HepG2 (cell line): ENCODE data around the gene ATP13A3. TPM values are rescaled to one million over a fixed set of nuclear protein-coding genes. Genes with fewer than 3 reads are reported as not detected.

Experiments
- JUNB ChIP-seq: sonication (generic); formaldehyde crosslinking; IDR thresholded peaks from 2 replicates; pipeline ENCODE4 v1.8.0; 2022; ENCODE audit warnings: missing genetic modification reagents, mild to moderate bottlenecking, borderline replicate concordance
- NR2F6 ChIP-seq, 2 experiments: IDR thresholded peaks; 2 replicates each; pipeline ENCODE4 v1.6.1; 2016; ENCODE audit warnings: antibody characterized with exemption in 1 of 2, mild to moderate bottlenecking in 1 of 2
- RAD21 ChIP-seq: fragments of 450-650 bp; formaldehyde crosslinking; IDR thresholded peaks from 2 replicates; pipeline ENCODE4 v1.5.0; 2020; ENCODE audit warnings: mild to moderate bottlenecking
- REPIN1 ChIP-seq: sonication (generic); formaldehyde crosslinking; IDR thresholded peaks from 2 replicates; pipeline ENCODE4 v1.8.0; 2022; ENCODE audit warnings: missing genetic modification reagents, low read depth, mild to moderate bottlenecking, borderline replicate concordance
- RFXANK ChIP-seq: IDR thresholded peaks from 2 replicates; pipeline ENCODE4 v1.6.1; 2016
- SMC3 ChIP-seq: IDR thresholded peaks from 2 replicates; pipeline ENCODE4 v1.6.1; 2011; ENCODE audit warnings: low read length, improper control_type of control experiment
- SSRP1 ChIP-seq: IDR thresholded peaks from 2 replicates; pipeline ENCODE4 v1.6.1; 2016; ENCODE audit warnings: control low read depth
- TCF7 ChIP-seq: sonication (generic); IDR thresholded peaks from 2 replicates; pipeline ENCODE4 v1.6.1; 2016; ENCODE audit warnings: antibody characterized with exemption, low read depth
- YEATS2 ChIP-seq: sonication (generic); formaldehyde crosslinking; IDR thresholded peaks from 2 replicates; pipeline ENCODE4 v1.4.0; 2020; ENCODE audit warnings: missing genetic modification reagents, borderline replicate concordance
- ZBTB8A ChIP-seq: sonication (generic); formaldehyde crosslinking; IDR thresholded peaks from 2 replicates; pipeline ENCODE4 v1.4.0; 2020; ENCODE audit warnings: mild to moderate bottlenecking, low read depth, missing genetic modification reagents, borderline replicate concordance
- ZNF788 ChIP-seq: sonication (generic); formaldehyde crosslinking; IDR thresholded peaks from 2 replicates; pipeline ENCODE4 v1.5.0; 2020; ENCODE audit warnings: mild to moderate bottlenecking, missing genetic modification reagents, borderline replicate concordance
- ZSCAN29 ChIP-seq: sonication (generic); formaldehyde crosslinking; conservative IDR thresholded peaks from 2 replicates; pipeline ENCODE4 v1.4.0; 2020; ENCODE audit warnings: mild to moderate bottlenecking, missing genetic modification reagents
- polyA plus RNA-seq, 8 experiments: library from polyadenylated mRNA; depleted of rRNA in 3 of 8; stranded (reverse) in 7 of 8; unstranded in 1 of 8; fragments of >200 nt; fragmentation: Illumina TruSeq in 4 of 8; extraction: Trizol in 4 of 8; gene quantifications; 2 replicates each; pipeline versions ENCODE4 v1.2.1 to v1.2.3, GENCODE V29; 2011 to 2016; ENCODE audit warnings: low read depth in 4 of 8, missing spikeins in 1 of 8, mixed read lengths in 1 of 8; ENCODE audit not compliant: insufficient read depth in 1 of 8
- total RNA-seq, 5 experiments: library from RNA; depleted of rRNA; stranded (reverse); fragments of >200 nt; fragmentation: Illumina TruSeq; extraction: Trizol; gene quantifications; 2 replicates each; pipeline ENCODE4 v1.2.3, GENCODE V29; 2016; ENCODE audit warnings: low read depth in 1 of 5
- TF ChIP-seq, protein P1 (sequence below): sonication (generic); formaldehyde crosslinking; IDR thresholded peaks from 2 replicates; pipeline ENCODE4 v1.5.1; 2020; ENCODE audit warnings: mild to moderate bottlenecking, missing genetic modification reagents, borderline replicate concordance
- TF ChIP-seq, protein P2 (sequence below): sonication (generic); formaldehyde crosslinking; IDR thresholded peaks from 2 replicates; pipeline ENCODE4 v1.8.0; 2022; ENCODE audit warnings: mild to moderate bottlenecking, missing genetic modification reagents; ENCODE audit not compliant: insufficient replicate concordance
- TF ChIP-seq, protein P3 (sequence below): sonication (generic); formaldehyde crosslinking; IDR thresholded peaks from 2 replicates; pipeline ENCODE4 v1.5.0; 2020; ENCODE audit warnings: mild to moderate bottlenecking, missing genetic modification reagents, moderate library complexity
- TF ChIP-seq, protein P4 (sequence below): sonication (generic); formaldehyde crosslinking; IDR thresholded peaks from 2 replicates; pipeline ENCODE4 v1.4.0; 2020; ENCODE audit warnings: mild to moderate bottlenecking, missing genetic modification reagents
- TF ChIP-seq, protein P5 (sequence below): sonication (generic); formaldehyde crosslinking; IDR thresholded peaks from 2 replicates; pipeline ENCODE4 v1.4.0; 2020; ENCODE audit warnings: missing genetic modification reagents

The ATP13A3 gene
- total and polyA plus RNA-seq, 2 of the 13 experiments (the other 11 are each of a cell fraction or from before 2014, with no cell fraction given), result 44.9 to 80.8 TPM

DNA sequence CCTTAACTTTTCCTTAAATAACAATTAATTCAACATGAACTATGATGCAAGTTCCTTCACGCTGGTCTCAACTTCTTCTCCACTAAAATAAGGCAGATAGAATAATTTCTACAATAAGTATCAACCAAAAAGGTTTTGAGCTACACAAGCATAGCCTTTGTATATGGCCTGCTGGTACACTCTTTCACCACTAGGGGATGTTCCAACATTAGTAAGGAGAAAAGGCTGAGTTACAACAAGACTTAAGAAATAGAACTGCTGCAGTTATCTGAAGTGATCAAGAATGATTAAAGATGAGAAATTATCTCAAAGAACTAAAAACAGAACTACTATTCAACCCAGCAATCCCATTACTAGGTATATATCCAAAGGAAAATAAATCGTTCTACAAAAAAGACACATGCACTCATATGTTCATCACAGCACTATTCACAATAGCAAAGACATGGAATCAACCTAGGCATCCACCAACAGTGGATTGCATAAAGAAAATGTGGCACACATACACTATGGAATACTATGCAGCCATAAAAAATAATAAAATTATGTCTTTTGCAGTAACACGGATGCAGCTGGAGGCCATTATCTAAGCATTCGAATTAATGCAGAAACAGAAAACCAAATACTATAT is 14.4 kb downstream of the ATP13A3 start (continued):
- TF ChIP-seq, protein P1, sequence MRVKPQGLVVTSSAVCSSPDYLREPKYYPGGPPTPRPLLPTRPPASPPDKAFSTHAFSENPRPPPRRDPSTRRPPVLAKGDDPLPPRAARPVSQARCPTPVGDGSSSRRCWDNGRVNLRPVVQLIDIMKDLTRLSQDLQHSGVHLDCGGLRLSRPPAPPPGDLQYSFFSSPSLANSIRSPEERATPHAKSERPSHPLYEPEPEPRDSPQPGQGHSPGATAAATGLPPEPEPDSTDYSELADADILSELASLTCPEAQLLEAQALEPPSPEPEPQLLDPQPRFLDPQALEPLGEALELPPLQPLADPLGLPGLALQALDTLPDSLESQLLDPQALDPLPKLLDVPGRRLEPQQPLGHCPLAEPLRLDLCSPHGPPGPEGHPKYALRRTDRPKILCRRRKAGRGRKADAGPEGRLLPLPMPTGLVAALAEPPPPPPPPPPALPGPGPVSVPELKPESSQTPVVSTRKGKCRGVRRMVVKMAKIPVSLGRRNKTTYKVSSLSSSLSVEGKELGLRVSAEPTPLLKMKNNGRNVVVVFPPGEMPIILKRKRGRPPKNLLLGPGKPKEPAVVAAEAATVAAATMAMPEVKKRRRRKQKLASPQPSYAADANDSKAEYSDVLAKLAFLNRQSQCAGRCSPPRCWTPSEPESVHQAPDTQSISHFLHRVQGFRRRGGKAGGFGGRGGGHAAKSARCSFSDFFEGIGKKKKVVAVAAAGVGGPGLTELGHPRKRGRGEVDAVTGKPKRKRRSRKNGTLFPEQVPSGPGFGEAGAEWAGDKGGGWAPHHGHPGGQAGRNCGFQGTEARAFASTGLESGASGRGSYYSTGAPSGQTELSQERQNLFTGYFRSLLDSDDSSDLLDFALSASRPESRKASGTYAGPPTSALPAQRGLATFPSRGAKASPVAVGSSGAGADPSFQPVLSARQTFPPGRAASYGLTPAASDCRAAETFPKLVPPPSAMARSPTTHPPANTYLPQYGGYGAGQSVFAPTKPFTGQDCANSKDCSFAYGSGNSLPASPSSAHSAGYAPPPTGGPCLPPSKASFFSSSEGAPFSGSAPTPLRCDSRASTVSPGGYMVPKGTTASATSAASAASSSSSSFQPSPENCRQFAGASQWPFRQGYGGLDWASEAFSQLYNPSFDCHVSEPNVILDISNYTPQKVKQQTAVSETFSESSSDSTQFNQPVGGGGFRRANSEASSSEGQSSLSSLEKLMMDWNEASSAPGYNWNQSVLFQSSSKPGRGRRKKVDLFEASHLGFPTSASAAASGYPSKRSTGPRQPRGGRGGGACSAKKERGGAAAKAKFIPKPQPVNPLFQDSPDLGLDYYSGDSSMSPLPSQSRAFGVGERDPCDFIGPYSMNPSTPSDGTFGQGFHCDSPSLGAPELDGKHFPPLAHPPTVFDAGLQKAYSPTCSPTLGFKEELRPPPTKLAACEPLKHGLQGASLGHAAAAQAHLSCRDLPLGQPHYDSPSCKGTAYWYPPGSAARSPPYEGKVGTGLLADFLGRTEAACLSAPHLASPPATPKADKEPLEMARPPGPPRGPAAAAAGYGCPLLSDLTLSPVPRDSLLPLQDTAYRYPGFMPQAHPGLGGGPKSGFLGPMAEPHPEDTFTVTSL (CRISPR knock-in tag), result no peak
- TF ChIP-seq ZNF788 (CRISPR knock-in tag), result no peak
- TF ChIP-seq, protein P2, sequence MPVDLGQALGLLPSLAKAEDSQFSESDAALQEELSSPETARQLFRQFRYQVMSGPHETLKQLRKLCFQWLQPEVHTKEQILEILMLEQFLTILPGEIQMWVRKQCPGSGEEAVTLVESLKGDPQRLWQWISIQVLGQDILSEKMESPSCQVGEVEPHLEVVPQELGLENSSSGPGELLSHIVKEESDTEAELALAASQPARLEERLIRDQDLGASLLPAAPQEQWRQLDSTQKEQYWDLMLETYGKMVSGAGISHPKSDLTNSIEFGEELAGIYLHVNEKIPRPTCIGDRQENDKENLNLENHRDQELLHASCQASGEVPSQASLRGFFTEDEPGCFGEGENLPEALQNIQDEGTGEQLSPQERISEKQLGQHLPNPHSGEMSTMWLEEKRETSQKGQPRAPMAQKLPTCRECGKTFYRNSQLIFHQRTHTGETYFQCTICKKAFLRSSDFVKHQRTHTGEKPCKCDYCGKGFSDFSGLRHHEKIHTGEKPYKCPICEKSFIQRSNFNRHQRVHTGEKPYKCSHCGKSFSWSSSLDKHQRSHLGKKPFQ (CRISPR knock-in tag), result no peak
- TF ChIP-seq ZSCAN29 (CRISPR knock-in tag), result 0 out of 2 replicates have a peak, but pooled peaks have one; percentile 44
- TF ChIP-seq SSRP1 (CRISPR knock-in tag), result no peak
- TF ChIP-seq, protein P3, sequence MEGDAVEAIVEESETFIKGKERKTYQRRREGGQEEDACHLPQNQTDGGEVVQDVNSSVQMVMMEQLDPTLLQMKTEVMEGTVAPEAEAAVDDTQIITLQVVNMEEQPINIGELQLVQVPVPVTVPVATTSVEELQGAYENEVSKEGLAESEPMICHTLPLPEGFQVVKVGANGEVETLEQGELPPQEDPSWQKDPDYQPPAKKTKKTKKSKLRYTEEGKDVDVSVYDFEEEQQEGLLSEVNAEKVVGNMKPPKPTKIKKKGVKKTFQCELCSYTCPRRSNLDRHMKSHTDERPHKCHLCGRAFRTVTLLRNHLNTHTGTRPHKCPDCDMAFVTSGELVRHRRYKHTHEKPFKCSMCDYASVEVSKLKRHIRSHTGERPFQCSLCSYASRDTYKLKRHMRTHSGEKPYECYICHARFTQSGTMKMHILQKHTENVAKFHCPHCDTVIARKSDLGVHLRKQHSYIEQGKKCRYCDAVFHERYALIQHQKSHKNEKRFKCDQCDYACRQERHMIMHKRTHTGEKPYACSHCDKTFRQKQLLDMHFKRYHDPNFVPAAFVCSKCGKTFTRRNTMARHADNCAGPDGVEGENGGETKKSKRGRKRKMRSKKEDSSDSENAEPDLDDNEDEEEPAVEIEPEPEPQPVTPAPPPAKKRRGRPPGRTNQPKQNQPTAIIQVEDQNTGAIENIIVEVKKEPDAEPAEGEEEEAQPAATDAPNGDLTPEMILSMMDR (CRISPR knock-in tag), result peak; percentile 85
- TF ChIP-seq SMC3, result peak; percentile 91
- TF ChIP-seq, protein P4, sequence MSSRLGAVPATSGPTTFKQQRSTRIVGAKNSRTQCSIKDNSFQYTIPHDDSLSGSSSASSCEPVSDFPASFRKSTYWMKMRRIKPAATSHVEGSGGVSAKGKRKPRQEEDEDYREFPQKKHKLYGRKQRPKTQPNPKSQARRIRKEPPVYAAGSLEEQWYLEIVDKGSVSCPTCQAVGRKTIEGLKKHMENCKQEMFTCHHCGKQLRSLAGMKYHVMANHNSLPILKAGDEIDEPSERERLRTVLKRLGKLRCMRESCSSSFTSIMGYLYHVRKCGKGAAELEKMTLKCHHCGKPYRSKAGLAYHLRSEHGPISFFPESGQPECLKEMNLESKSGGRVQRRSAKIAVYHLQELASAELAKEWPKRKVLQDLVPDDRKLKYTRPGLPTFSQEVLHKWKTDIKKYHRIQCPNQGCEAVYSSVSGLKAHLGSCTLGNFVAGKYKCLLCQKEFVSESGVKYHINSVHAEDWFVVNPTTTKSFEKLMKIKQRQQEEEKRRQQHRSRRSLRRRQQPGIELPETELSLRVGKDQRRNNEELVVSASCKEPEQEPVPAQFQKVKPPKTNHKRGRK (CRISPR knock-in tag), result no peak
- 0 out of 2 replicates have a peak, but pooled peaks have one; percentile 27 for TF ChIP-seq ZBTB8A (CRISPR knock-in tag)
- TF ChIP-seq REPIN1, result no peak
- no peak for TF ChIP-seq JUNB
- no peak for TF ChIP-seq RFXANK (CRISPR knock-in tag)
- TF ChIP-seq NR2F6 (IDR thresholded peaks at IDR 0.05), result no peak
- no peak for TF ChIP-seq NR2F6 (CRISPR knock-in tag; IDR thresholded peaks at IDR 0.05)
- peak; percentile 78 for TF ChIP-seq RAD21 (CRISPR knock-in tag)
- TF ChIP-seq YEATS2 (CRISPR knock-in tag), result no peak
- TF ChIP-seq TCF7, result no peak
- TF ChIP-seq, protein P5, sequence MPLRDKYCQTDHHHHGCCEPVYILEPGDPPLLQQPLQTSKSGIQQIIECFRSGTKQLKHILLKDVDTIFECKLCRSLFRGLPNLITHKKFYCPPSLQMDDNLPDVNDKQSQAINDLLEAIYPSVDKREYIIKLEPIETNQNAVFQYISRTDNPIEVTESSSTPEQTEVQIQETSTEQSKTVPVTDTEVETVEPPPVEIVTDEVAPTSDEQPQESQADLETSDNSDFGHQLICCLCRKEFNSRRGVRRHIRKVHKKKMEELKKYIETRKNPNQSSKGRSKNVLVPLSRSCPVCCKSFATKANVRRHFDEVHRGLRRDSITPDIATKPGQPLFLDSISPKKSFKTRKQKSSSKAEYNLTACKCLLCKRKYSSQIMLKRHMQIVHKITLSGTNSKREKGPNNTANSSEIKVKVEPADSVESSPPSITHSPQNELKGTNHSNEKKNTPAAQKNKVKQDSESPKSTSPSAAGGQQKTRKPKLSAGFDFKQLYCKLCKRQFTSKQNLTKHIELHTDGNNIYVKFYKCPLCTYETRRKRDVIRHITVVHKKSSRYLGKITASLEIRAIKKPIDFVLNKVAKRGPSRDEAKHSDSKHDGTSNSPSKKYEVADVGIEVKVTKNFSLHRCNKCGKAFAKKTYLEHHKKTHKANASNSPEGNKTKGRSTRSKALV (CRISPR knock-in tag), result no peak
